Measurements from ENCODE around the gene RYR2. TPM values are rescaled to one million over a fixed set of nuclear protein-coding genes. Genes with fewer than 3 reads are reported as not detected.

The RYR2 gene
- total RNA-seq, 1 donor from 2014 or later: not detected

DNA sequence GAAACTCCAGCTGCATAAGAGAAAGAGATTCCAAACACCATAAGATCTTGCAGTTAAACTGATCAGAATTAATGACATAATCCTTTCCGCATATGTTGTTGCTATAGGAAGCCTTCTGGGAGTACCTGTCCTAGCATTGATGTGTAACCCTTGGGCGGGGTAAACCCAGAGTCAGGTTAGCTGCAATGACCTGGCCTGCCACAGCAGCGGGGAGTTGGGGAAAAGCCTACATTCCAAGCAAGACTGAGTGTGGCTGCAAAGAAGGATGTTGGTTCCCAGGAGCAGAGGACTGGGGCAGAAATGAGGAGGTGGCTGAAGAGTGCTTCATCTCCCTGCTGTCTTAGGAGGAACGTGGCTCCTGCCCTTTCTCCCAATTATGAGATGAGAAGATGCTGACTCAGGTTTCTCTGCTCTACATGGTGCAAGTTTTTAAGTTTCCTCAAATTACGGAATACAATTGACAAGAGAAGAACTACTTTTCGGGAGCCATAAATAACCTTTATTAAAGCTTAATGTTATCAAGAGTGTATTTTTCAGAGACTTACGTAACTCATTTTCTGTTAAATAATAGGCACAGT, 142.1 kb downstream of the RYR2 start:
- no peak for DNase-seq (ENCODE audit: extremely low read depth, low read depth, low spot score)

- no peak for DNase-seq (ENCODE audit: extremely low read depth, low read depth, low spot score)
Measured at GRCh38 chr1:237186675-237187074, 144.7 kb downstream of the RYR2 start.

DNA sequence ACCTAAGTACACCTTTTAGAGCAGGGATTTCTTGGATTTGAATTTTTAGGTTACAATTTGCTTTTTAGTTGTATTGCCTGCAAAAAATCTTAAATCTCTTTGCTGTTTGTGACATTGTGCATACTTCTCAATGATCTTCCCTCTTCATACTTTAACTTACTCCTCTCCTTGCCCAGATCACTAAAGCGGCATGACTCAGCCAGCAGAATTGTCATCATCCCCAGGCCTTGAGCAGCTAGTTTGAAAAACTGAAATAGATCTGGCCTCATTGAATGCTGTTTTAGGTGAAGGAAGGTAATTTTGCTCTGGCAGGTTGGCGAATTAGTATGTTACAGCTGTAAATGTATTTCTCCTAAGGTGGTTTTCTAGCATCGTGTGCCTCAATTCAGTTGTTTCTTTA, 145.9 kb downstream of the RYR2 start:
- DNase-seq (ENCODE audit: extremely low read depth, low read depth, low spot score): no peak

- DNase-seq (ENCODE audit: extremely low read depth, low read depth, low spot score): no peak
Measured at GRCh38 chr1:237191403-237191802, 149.4 kb downstream of the RYR2 start.

GRCh38 chr1:237197470-237198425, 155.8 kb downstream of the RYR2 start:
- DNase-seq (ENCODE audit: extremely low read depth, low read depth, low spot score): no peak

- no peak for DNase-seq (ENCODE audit: extremely low read depth, low read depth, low spot score)
Measured at GRCh38 chr1:237199026-237199425, 157.0 kb downstream of the RYR2 start.

DNA sequence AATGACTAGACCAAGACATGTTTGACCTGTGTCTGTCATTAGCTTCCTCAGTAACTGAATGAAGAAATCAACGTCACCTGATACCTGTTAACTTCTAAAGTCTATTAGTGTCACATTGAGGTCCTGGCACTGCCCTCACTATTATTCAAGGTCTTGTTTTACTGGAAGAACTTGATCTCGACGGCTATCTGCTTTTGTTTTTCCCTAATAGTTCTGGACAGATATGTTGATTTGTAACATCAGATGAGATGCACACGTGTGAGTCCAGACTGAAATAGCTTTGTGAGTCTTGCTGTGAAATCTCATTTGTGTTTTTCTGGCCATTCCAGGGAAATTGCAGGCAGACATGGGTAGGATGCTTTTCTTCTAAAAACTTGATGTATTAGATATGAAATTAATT, 159.2 kb downstream of the RYR2 start:
- DNase-seq (ENCODE audit: extremely low read depth, low read depth, low spot score): no peak

- DNase-seq (ENCODE audit: extremely low read depth, low read depth, low spot score): no peak
Measured at GRCh38 chr1:237204841-237205240, 162.9 kb downstream of the RYR2 start.

DNA sequence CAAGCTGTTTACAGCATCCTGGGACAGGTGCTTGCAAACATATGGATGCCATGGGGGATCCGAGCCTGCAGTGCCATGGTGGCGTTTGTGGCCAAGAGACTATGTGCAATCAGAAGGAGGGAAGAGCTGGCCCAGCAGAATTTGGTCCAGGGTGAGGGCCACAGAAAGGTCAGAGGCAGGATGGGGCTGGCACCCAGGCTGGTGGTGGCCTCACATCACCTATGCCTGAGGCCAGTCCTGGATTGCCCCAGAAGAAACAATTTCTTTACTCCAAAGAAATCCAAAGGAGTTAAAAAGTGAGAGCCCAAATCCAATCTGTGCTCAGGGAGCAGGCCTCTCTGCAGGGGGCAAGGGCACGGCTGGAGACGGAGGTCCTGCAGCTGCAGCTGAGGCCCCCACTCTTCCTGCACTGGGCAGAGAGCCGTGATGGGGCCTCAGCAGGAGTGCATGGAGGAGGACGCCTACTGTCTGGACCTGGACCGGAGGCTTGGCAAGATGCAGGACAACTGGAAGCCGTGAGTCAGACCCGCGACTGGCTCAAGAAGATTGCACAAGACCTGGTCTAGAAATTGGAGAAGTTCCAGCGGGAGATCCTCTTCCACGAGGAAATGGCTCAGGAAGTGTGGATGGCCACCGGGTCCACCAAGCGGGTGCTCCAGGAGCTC, 163.5 kb downstream of the RYR2 start:
- no peak for DNase-seq (ENCODE audit: extremely low read depth, low read depth, low spot score)

- DNase-seq (ENCODE audit: extremely low read depth, low read depth, low spot score): no peak
Measured at GRCh38 chr1:237206065-237206414, 164.1 kb downstream of the RYR2 start.

DNA sequence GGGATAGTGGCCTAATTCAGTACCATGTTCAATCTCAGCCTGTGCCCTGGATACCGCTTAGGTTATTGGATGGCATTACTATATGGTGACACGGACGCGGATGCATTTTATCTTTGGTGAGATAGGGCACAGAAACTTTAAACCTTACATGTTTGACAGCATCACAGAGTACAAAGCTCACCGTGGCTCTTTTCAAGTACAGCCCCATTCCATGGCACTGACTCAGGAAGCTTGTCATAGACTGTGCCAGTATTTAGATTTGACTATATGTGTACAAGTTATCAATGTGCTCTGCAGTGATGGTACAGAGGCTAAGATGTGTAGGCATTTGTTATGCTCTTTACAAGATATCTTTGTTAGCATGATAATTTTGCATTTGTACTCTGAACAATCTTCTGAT, 169.0 kb downstream of the RYR2 start:
- no peak for DNase-seq (ENCODE audit: extremely low read depth, low read depth, low spot score)

GRCh38 chr1:237211540-237211939, 169.6 kb downstream of the RYR2 start:
- DNase-seq (ENCODE audit: extremely low read depth, low read depth, low spot score): no peak

GRCh38 chr1:237219751-237220642, 178.0 kb downstream of the RYR2 start:
- DNase-seq (ENCODE audit: extremely low read depth, low read depth, low spot score): no peak

GRCh38 chr1:237223419-237223818, 181.4 kb downstream of the RYR2 start:
- no peak for DNase-seq (ENCODE audit: extremely low read depth, low read depth, low spot score)

- no peak for DNase-seq (ENCODE audit: extremely low read depth, low read depth, low spot score)
Measured at GRCh38 chr1:237226177-237226944, 184.4 kb downstream of the RYR2 start.

GRCh38 chr1:237227476-237227875, 185.5 kb downstream of the RYR2 start:
- no peak for DNase-seq (ENCODE audit: extremely low read depth, low read depth, low spot score)

GRCh38 chr1:237228421-237228820, 186.4 kb downstream of the RYR2 start:
- DNase-seq (ENCODE audit: extremely low read depth, low read depth, low spot score): no peak

- no peak for DNase-seq (ENCODE audit: extremely low read depth, low read depth, low spot score)
Measured at GRCh38 chr1:237229333-237229732, 187.3 kb downstream of the RYR2 start.

GRCh38 chr1:237232501-237232900, 190.5 kb downstream of the RYR2 start:
- no peak for DNase-seq (ENCODE audit: extremely low read depth, low read depth, low spot score)

DNA sequence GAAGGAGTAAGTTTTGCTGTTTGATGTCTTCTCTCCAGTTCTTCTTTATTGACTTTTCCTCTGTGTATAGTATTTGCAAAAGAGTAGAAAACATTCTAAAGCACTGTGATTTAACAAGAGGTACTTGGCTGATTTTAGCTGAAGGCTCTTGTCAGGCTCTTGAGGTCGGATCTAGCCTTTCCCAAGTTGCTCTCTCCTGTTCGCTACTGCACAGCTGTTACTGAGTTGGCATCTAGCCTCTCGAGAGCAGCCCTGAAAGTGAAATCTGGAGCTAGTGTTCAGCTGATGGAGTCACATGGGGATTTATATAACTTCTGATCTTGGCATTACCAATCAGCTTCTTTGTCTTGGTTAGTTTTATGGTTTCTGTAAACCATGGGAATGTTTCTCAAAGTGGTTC, 193.1 kb downstream of the RYR2 start:
- DNase-seq (ENCODE audit: extremely low read depth, low read depth, low spot score): no peak

All from glomerular endothelial cell (primary cell).